ENCODE data around the gene GAB1.

GAB1 gene

DNA sequence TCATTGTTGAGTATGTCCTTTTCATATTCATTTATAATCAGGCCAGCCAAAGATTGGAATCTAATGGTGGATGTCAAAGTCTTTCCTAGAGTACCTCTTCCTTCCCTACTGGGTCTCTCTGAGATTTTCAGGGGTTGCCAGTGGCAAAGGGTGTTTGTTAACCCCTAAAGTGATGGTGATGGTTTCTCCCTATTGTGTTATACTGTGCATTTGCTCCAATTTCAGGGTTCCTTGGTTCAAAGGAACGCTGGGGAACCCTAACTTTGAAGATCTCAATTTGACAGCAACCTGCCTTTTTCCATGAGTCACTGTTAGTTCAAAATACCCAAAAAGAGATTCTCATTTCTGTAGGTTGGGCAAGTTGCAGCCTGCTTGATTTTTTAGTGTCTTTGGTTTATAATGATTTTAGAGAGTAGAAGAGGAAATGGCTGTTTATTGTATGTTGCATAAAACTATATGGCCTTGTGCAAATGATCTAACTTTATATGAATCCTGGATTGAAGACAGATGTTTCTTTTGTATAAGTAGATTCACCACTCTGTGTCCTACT lies 23.0 kb downstream of the GAB1 start:
- no peak for DNase-seq

DNA sequence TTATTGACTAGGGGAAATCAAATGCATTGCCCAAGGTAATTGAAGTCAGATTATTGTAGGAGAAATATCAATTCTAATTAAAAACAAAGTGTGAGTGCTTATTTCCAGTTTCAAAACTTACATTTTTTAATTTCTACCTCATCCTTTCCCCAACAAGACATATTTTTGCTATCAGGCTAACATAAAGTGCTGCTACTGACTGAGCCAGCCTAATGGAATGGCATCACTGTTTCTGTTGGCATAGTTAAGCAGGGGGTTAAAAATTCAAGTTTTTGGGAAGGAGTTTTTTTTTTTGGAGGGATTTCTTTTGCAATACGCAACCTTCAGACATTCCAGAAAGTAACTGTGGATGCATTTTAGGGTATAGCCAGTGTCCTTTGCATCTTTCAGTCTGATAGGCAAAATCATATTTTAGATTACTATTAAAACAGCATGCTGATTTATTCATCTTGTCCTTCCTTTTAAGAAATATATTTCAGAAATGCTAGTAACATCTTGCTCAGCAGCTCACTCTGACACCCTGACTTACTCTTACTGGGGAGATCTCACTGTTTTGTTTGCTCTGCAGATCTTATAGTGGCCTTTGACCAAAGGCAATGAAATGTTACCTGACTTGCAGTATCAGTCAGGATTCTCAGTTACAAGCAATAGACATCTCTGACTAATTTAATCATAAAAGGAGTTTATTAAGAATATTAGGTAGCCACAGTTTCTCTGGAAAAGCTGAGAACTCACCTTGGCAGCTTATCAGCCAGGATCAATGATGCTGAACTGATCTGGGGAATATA lies 24.4 kb downstream of the GAB1 start:
- no peak for DNase-seq

DNA sequence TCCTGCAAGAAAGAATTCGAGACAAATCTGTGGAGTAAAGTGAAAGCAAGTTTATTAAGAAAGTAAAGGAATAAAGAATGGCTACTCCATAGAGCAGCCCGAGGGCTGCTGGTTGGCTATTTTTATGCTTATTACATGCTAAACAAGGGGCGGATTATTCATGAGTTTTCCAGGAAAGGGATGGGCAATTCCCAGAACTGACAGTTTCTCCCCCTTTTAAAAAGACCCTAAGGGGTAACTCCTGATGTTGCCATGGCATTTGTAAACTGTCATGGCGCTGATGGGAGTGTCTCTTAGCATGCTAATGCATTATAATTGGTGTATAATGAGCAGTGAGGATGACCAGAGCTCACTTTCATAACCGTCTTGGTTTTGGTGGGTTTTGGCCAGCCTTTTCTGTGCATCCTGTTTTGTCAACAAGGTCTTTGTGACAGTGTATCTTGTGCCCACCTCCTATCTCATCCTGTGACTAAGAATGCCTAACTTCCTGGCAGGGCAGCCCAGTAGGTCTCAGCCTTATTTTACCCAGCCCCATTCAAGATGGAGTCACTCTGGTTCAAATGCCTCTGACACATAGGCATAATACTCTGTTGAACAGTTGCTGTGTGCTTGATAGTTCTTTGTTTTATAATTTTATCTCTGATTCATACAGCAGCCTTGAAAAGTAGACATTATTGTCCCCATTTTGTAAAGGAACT lies 25.8 kb downstream of the GAB1 start:
- DNase-seq, result no peak

DNA sequence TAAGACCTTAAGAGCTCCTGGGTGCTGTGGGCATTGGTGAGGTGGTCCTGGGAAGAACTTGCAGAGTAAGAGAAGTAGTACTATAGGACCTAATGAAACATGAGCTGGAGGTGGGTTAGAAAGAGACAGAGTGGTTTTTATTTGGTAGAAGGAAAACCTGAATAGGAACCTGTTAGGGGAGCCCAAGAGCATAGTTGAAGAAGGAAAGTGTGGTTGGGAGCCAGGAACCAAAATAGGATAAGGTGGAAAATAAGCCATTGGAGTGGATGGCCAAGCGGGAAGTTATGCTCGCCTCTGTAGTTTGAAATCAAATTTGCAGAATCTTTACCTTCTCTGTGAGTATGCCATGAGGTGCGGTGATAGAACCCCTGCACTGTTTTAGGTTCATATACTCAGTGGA lies 26.7 kb downstream of the GAB1 start:
- DNase-seq, result no peak

DNA sequence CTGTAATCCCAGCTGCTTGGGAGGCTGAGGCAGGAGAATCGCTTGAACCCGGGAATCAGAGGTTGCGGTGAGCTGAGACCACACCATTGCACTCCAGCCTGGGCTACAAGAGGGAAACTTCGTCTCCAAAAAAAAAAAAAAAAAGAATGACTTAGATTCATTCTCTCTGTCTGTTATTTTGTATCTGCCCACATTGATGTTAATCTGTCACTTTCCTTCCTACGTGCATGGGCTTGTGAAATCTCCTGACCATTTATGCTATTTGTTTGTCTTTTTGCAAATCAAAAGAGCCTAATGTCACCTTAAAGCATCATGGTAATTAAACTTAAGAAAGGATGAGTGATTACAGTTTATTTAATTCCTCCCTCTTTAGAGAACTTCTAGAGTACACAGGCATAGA lies 27.4 kb downstream of the GAB1 start:
- DNase-seq, result no peak

DNA sequence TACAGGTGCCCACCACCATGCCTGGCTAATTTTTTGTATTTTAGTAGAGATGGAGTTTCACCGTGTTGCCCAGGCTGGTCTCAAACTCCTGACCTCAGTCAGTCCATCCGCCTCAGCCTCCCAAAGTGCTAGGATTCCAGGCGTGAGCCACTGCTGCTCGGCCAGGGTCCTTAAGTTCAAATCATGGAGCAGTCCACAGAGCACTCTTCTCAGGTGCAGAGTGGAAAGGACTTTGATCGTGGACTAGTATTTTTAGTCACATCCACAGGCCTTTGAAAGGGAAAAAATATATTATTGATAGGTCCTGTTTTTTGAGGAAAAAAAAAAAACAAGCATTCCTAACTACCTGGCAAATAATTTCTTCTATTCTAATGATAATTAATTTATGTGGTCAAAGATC lies 31.2 kb downstream of the GAB1 start:
- no peak for DNase-seq

DNA sequence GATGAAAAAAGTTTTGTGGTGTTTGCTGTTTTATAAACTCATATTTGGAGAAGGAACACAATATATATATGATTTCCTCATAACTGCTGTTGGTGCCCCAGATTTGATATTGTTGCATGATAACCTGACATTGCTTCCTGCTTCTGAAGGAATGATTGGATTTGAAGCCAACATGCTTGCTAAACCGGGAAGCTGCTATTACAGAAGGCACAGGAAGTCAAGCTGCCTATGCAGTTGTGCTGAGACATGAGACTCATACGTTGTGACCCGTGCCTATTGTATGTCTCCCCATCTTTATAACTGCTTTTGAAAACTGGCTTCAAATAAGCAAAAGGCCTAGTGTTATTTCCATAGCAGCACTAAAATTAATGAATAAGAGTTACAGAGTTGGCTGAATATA lies 32.9 kb downstream of the GAB1 start:
- DNase-seq, result no peak

DNA sequence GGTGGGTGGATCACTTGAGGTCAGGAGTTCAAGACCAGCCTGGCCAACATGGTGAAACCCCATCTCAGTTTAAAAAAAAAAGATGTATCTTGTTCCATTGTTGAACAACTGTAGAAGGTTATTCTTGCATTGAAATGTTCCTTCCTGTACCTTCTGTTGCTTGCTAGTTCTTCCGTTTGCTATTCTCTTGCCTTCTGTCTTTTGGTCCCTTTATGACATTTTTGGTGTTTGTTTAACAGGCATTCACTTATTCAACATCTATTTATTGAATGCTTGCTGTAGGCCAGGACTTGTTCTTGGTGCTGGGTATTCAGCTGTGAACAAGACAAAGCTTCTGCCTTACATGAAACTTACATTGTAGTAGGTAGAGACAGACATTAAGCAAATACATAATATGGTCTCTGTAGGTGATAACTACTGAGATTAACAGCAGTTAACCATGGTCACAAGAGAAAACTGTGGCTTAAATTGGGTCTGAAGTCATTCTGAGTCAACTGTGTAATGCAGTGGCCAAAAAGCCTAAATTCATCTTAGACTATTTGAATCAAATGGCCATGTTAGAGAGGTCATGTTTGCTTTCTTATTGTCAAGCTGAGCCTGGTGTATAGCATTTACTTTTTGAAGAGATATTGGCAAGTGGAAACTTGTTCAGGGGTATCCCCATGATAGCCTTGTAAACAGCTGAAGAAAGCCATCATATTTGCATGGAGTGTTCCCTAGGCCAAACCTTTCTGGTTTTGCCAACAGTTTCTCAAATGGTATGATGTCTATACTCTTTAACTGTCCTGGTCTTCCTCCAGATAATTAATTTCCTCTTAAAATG lies 35.6 kb downstream of the GAB1 start:
- DNase-seq, result no peak

DNA sequence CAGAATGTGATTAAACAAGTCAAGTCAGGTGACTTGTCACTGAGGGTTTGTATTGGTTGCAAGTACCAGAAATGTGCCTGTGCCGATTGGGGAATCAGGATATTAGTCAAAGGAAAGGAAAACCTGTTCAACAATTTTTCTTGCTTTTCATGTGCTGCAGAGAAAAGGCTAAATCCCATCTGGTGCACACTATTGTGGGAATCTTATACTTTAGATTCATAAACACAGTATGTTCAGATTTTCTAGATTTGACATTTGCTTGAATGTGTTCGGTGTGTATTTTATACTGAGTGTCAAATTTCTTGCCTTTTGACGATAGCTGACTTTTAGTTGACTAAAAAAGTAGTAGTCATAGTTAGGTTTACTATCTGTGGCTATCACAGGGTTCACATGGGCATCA lies 37.6 kb downstream of the GAB1 start:
- no peak for DNase-seq

DNA sequence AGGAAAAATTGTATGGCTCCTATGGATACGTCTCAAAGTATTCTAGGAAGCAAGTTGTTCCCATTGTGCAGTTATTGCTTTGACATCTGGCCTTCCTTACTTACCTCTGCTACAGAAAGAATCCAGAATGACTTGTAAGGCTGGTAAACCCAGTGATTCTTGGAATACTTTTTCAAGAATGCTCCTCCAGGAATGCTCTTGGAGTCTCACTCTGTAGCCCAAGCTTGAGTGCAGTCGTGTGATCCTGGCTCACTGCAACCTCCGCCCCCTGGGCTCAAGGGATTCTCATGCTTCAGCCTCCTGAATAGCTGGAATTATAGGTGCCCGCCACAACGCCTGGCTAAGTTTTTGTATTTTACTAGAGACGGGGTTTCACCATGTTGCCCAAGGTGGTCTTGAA lies 38.1 kb downstream of the GAB1 start:
- no peak for DNase-seq

DNA sequence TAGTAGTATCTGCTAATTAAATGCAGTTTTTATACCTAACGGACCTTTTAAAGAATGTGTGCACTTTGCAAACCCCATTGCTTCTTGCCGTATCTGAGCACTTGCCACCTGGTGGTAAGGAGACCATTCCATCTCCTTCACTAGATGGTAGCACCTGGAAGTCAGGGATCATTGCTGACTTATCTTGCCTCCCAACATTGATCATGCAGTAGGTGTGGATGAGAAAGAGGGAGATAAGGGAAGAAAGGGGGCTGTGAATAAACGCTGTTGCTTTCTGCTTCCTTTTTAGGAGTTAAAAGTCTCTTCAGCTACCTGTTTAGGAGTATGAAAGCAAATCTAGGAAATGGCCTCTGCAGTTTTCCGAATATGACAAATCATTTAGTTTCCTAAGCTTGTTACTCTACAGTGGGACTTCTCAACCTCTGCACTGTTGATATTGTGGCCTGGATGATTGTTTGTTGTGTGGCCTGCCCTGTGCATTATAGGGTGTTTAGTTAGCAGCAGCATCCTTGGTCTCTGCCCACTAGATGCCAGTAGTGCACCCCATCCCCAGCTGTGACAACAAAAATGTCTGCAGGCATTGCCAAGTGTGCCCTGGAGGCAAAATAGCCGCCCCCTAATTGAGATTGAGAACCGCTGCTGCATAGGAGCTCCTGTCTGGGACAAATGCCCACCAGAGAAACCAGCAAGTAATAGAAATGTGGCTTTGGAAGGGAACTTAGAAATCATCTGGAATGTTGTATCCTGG lies 38.8 kb downstream of the GAB1 start:
- no peak for DNase-seq

DNA sequence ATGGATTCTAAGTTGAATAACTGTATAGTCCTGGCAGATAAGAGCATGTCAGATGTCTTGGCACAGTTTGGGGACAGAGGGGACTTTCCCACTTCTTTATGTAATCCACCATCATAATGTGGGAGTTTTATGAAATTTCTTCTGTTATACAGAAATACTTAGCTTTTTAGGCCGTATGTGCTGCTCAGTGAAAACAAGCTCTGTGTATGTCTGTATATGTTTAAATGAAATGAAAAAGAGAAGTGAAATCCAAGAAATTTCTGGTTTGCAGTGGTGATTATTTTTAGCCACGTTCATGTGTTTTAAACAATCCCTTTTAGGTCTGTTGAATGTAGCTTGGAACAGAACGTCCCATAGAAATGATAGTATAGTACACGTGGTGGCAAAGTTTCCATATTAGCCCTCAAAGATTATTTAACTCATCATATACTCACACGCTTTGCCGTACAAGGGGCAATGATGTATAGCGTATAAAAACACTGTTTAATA lies 41.0 kb downstream of the GAB1 start:
- DNase-seq, result no peak

DNA sequence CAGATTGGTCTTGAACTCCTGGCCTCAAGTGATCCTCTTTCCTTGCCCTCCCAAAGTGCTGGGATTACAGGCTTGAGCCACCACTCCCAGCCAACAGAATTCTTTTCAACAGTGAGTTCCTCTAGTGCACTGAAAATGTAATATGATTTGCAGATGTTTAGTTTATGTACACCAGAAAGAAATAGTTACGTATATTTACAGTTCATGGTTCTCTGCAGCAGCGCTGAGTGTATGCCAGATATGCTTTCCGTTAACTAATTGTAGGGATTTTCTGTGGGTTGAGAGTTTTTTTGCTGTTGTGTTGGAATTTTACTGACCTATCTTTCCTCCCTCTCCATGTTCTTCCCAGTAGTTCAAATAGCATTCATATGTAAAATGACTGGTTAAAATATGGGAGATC lies 44.0 kb downstream of the GAB1 start:
- DNase-seq, result no peak

DNA sequence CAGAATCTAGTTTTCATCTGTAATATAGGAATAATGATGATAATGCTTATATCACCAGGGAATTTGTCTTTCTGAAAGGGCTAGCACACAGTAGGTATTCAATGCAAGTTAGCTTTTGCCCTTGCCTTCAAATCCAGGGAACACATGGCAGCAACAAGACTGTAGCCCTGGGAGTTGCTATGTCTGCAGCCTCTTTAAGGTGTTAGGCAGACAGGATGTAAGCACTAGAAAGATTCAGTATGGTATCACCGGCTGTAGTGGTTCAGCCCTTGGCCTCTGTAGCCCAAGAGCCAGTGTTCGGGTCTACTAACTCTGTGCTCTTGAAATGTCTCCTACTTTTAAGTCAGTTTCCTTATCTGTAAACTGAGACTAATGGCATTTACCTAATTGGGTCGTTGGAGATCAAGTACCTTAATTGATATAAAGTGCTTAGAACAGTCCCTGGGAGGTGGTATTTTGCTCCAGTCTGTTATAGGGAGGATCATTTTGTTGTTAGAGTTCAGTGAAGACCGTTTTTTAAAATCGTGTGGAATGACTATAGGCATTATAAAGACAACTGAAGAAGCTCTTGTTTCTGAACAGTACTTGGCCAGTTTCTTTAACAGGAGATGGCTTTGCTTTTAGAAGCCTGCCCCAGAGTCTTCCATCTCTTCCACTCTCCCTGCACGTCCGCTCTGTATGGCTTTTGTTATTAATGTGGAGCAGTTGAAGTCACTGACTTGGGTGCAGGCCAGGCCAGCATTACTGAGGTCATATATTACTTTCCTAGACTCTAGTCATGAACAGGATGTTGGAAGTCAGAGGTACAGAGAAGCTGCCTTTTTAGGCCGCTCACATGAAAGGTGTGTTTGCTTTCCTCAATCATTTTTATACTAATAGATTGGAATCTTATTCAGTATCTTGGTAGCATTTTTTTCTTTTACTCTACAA lies 44.8 kb downstream of the GAB1 start:
- no peak for DNase-seq

DNA sequence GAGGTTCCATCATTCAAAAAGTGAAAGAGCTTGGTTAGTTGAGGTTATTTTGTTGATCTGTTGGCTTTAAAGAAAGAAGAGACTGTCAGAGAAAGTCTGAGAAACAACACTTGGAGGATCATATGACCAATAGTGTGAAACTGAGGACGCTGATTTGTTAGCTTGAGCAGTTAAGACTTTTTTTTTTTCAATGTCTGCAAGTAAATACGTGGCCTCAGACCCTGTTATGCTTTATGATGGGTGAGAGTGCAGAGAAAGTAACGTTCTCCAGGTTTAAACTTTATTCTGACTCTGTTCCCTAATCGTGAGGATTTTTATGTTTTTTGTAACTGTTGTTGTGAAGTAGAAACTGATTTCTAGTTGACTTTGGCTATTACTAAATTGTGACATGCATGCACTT lies 45.9 kb downstream of the GAB1 start:
- no peak for DNase-seq

DNA sequence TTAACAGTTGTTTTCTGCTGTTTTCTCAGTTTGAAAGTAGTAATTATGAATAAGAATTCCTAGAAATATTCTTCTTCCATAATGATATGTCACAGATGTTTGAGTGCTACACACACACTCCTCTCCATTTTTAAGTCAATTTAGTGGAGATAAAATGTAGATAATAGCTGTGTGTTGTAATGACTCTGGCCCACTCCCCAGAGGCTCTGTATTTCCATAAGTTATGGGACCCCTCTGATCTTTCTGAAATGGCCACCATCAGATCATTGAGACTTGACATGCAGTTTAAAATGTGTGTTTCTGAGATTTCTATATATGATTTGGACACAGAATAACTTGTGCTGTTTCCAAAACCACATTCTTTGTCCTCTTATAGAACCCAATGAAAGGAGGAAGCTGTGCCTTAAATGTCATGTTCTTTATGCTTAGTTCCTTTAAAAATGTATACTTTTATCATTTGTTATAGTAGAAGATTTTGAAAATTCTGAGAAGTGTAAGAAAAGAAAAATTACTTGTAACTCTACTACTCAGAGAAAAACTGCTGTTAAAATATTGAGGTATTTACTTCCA lies 46.4 kb downstream of the GAB1 start:
- no peak for DNase-seq

DNA sequence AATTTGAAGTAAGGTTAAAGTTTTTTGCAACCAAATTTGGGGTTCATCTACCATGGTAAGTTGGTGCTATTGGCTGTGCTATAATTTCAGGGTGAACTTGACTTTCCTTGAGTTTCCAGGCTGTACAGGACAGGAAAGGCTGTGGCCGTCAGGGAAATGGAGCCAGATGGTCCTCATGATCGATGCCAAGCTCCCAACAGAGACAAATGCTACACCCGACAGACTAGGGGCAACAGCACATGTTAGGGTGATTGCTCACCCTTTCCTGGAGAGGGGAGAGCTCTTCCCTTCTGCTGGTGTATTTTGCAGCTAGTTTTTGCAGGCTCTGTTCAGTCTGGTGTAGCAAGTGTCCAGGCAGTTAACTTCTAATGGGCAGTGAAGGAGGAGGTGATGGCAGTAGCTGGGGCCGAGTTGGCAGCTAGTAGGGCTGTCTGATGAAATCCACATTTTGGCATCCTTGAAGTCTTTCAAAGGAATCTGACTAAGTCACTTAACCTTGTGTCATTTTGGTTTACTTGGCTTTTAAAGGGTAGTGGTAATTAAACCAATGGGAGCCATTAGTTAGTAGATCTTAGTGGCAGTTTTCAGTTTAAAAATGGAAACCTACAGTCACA lies 47.8 kb downstream of the GAB1 start:
- no peak for DNase-seq

DNA sequence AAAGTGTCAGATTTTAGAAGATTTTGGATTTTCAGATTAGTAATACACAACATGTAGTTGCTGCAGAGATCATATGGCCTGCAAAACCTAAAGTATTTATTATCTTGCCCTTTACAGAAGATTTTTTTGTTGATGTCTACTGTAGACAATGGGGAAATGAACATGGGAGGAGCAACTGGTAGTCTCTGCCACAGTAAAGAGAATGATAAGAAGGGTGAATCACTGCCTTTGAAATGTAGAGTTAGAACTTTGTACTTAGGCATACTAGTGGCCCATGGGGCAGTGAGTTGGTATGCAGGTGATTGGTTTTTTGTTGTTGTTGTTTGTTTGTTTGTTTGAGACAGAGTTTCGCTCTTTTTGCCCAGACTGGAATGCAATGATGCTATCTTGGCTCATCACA lies 50.1 kb downstream of the GAB1 start:
- DNase-seq, result no peak

DNA sequence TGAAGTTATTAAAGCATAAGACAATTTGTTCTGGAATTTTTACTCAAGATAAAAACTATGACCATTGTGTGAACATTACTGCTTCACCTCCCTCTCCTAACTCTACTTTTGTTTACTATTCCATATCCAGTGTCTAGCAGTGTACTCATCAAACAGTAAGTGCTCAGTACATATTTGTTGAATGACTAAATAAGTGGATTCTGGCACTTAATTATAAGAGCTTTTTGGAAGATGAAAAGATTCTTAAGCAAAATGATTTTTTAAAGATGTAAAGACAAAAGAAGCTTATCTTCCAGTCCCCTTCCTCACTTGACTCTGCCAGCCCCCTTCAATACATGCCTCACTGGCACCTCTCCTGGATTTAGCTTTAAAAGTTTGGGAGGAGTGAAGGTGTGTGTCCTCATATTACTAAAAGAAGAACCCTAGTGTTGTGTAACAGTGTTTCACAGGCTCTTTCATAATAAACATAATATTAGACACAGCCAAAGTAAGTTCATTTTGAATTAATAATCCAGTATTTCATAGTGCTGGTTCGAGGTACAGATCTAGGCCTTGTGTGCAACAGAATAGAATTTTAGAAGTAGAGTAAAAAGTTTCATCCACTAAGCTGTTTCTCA lies 53.0 kb downstream of the GAB1 start:
- DNase-seq, result no peak

DNA sequence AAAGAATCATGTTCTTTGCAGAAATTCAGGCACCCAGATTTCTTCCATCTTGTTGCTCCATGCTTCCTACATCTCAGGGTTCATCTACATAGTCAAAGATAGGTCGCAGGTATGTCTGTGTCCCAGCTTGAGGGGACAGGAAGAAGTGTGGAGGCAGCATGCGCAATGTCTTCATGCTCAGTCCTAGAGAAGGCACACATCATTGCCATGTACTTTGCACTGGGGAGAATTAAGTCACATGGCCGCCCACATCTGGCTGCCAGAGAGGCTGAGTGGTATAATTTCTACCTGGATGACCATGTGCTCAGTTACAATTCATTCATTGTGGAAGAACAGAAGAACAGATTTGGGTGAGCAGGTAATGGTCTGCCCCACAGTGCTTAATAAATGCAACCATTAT lies 54.1 kb downstream of the GAB1 start:
- DNase-seq, result no peak
